NCI-H1092 treated with DMSO at 0.1 percent for 48 hours (cell line): ENCODE results near the gene TOX3.

Experiments
- DNase-seq: peaks from one replicate; lab custom pipeline; 2025; lab: John Stamatoyannopoulos, UW

Gene TOX3

GRCh38 chr16:52398021-52398420, 148.9 kb downstream of the TOX3 start:
- DNase-seq: no peak

GRCh38 chr16:52393448-52393847, 153.5 kb downstream of the TOX3 start:
- no peak for DNase-seq

GRCh38 chr16:52389045-52389444, 157.9 kb downstream of the TOX3 start:
- no peak for DNase-seq
